Measurements from ENCODE around the gene AARS2.
"Not testable (repeated sequence)": the region's sequence is repeated elsewhere in the genome, so short reads cannot be mapped to it uniquely, and the experiment has no call there.

Gene AARS2

GRCh38 chr6:44328203-44328602 lies 15.1 kb upstream of the AARS2 start:
- DNase-seq = not testable (repeated sequence)

DNA sequence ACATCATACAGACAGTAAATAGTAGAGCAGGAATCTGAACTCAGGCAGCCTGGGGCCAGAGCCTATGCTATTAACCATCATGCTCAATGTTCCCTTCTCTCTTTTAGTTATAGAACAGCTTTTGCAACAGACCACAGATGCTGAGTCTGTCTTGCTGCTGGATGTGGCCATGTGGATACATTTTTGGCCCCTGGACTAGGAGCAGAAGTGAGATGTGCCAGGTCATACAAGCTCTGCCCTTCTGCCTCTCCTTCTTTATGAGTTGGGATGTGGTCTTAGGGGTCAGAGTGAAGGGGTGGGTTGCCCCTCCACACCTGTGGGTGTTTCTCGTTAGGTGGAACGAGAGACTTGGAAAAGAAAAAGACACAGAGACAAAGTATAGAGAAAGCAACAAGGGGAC lies 14.6 kb upstream of the AARS2 start:
- DNase-seq = no peak

GRCh38 chr6:44327096-44327495 lies 13.9 kb upstream of the AARS2 start:
- no peak for DNase-seq

GRCh38 chr6:44321210-44321609 lies 8.1 kb upstream of the AARS2 start:
- DNase-seq = no peak

- not testable (repeated sequence) for DNase-seq
Observed at GRCh38 chr6:44317136-44317631, 4.0 kb upstream of the AARS2 start.

- no peak for DNase-seq
Observed at GRCh38 chr6:44316481-44316880, 3.3 kb upstream of the AARS2 start.

DNA sequence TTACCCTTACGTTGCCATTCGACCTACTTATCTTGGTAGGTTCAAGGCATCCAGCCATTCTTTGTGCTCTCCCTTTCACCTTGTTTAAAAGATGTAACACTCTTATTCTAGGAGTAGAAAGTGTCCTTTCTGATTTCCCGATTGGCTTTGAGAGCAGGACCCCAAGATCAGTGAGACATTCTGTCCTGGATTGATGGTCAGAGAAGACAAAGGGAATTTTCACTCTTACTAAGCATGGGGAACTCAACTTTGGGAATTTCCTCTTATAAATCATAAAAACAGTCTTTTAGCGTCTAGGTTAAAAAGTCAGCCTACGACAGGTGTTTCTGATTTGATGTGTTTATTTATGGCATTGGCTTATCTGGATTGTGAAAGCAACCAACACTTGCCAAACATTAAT lies 2.8 kb upstream of the AARS2 start:
- no peak for DNase-seq

GRCh38 chr6:44315516-44315915 lies 2.4 kb upstream of the AARS2 start:
- DNase-seq = no peak

DNA sequence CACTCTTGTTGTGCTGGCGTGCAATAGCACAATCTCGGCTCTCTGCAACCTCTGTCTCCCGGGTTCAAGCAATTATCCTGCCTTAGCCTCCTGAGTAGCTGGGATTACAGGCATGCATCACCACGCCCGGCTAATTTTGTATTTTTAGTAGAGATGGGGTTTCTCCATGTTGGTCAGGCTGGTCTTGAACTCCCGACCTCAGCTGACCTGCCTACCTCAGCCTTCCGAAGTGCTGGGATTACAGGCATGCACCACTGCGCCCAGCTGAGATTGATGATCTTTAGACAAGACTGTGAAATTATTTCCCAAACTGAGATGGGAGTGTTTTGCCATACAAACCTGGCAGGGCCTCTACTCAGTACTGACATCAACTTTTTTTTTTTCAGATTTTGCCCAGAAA lies 1.5 kb upstream of the AARS2 start:
- DNase-seq = not testable (repeated sequence)

DNA sequence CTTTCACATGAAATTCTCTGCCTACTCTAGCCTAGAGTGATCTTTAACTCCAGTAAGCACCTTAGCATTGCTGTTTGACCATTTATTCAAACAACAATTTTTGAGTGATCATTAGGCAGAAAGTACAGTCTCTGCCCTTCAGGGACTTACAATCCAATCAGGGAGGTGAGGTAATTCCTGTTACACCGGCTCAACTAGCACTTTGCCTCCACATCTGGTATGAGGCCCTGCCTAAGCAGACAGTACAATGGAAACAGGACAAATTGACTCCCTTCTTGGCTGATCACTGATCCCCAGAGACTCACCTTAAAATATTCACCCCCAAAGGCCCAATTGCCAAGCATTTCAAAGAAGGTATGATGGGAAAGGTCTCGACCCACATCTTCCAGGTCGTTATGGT lies 1.4 kb downstream of the AARS2 start:
- DNase-seq = no peak

DNA sequence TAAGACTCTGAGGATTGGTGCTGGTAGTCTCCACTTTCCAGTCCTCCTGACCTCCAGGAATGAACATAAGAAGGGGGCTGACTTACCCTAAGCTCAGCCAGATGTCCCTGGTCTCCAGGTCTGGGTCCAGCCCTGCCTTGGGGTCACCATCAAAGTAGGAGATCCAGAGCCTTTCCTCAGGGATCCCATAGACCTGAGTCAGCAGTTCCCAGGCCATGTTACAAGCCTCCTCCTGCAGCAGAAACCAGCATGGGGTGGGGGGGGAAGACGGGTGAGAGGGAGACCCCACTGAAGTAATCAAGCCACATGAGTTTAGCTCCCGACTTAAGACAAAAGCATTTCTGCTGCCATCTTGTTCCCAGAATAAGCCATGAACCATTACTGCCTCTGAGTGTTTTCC lies 1.8 kb downstream of the AARS2 start:
- DNase-seq = no peak

- DNase-seq = no peak
Observed at GRCh38 chr6:44310241-44310640, 2.9 kb downstream of the AARS2 start.

- DNase-seq = no peak
Observed at GRCh38 chr6:44309631-44310030, 3.5 kb downstream of the AARS2 start.

DNA sequence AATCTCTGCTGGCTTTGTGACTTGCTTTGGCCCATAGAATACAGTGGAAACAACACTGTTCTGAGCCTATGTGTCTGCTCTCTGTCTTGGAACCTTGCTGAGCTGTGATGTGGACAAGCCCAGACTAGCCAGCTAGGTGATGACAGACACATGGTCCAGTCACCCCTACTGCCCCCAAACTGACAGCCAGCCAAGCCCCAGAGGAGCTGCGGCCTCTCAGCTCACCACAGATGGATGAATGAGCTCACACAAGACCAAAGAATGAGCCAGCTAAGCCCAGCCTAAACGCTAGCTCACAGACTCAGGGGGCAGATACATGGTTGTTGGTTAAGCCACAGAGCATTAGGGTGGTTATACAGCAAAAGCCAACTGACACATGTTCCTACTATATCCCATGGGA lies 4.1 kb downstream of the AARS2 start:
- peak; percentile 35 for DNase-seq

DNA sequence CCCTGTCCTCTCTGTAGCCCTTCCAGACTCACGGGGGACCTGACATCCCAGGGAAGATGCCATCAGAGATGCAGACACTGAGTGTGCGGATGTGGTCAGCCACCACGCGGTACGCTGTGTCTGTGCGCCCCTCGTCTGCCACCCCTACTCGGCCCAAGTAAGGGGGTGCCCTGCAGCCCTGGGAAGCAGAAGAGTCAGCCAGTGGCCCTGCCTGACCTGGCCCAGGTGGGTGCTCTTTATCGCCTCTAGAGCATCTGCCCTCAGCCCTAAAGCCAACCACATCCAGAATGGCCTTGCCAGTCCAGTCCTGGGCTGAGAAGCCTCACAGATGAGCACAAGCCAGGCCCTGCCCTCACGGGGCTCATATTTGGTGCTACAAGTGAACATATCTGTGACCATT lies 5.9 kb downstream of the AARS2 start:
- no peak for DNase-seq

DNA sequence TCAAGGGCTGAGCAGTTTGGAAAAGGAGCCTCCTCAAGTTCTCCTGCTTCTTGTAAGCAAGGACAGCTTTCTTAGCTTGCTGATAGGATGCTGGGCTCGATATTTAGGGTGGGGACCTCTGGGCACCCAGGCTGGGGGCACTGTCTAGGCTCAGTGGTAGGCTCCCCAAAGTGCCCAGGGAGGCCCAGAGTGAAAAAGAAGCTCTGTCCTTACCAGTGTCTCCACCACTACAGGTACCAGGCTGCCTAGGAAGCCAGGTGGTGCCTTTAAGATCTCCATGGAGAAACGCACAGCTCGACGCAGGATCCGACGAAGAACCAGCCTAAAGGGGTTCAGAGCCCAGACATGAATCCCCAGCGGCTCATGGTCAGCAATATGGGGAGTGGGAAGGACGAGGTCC lies 6.4 kb downstream of the AARS2 start:
- DNase-seq = no peak

- no peak for DNase-seq
Observed at GRCh38 chr6:44305200-44305725, 7.9 kb downstream of the AARS2 start.

DNA sequence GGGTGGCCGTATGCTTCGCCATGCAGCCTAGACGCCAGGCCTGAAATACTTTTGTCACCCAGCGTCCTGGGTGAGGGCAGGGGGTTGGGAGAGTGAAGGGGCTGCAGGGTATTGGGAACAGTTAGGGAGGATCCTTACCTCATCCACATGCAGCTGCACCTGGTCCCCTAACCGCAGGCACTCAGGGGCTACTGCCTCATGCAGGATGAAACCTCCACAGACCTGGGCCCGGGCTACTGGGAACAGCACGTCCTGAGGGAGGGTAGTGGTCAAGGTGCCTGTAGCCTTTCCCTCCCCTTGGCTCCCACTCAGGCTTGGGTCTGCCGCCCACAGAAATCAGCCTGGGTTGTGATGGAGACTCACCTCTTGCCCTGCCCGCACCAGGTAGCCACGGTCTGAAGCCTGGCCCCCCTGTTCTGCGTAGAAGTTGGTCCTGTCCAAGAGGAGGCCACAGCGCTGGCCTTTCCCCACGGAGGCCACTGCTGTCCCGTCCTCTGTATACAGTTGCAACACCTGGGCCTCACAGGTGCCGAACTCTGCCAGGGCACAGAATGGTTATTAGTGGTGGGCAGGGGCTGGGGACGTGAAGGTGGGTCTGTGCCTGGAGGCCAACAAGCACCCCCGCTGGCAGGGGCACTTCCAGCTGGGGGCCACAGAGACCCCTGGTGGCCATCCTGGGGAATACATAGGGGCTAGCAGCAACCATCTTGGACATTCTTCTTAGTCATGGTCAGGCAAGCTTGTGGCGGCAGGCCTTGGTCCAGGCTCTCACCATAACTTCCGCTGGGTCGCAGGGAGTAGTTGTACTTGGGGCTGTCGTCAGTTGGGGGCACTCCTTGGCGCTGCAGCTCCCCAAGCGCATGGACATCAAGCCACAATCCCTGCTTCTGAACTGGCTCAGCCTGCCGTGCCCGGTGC lies 8.6 kb downstream of the AARS2 start:
- DNase-seq = peak; percentile 33

DNA sequence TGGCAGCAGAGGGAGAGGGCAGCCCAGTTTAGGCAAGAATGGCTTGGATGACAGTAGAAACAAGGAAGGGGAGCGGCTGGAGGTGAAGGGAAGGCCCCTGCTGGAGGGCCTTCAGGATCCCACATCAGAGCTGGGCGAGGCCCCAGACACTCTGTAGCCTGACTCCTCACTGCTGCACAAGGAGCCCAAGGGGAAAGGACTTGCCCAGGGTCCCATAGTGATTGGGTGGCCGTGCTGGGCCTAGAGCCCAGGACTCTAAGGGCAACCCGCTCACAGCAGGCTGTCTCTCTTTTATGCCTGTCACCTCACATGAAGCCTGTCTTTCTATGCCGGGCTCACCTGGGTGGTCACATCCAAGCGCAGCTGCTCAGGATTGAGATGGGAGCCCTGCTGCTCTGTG lies 9.3 kb downstream of the AARS2 start:
- DNase-seq = no peak

DNA sequence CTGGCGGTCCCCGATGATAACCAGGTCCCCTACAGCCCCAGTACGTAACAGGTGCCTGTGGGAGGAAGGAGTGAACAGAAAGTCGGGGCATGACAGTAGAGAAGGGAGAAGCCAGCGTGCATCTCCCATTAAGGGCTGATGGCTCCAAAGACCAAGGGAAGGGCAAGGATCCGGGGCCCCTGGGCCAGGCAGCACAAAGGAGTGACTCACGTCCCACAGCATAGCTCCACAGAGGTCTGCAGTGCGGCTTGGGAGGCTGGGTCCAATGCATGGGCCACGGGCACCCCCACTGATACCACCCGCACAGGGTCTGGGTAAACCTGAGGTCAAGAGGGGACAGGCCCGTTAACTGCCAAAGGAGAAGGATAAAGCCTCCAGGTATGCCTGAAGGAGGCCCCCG lies 10.3 kb downstream of the AARS2 start:
- no peak for DNase-seq

DNA sequence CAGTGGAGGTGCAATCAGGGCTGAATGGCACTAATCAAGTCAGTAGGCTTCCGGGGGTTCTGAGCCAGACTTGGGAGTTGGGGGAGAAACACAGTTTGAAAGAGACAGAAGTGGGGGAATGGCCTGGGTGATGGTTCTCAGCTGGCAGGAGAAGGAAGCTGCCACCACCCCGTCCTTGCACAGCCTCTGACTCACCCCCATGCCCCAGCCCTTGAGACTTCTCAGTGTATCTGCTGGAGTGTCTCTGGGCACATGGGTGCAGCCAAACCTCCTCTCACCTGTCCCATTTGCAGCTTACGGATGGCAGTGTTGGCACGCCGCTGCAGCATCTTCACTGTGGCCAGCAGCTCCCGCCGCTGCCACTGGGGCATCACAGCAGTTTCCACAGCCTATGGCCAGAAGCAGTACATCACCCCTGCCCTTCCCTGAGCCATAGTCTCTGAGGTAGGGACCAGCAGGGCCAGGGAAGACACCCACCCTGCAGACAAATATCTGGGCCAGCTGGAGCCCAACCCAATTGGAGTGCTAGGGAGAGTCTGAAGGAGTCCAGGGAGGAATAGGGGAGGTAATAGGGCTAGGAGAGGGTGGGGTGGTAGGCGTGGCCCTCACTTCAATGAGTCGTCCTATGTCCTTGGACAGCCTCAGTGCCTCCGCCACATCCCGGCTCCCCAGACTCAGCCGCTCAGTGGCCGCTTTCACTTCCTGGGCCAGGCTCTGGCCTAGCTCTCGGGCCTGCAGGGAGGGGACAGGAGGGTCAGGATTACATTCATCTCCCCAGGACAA lies 11.2 kb downstream of the AARS2 start:
- no peak for DNase-seq

DNA sequence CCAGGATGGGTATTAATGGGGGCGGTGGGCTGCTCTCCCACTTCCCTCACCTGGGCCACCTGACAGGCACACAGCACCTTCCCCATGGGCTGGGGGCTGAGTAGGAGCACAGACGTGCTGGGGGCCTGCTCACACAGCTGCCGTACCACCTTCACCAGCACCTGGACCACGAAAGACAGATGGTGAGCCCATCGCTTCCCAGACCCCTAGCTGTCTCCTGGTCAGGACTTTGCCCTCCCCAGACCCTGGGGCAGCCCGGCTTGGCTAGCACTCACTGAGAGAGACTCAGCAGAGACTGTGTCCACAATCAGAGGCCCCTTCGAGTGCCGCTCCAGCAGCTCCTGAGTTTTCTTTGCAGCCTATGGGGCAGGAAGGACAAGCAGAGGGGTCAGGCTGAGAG lies 12.0 kb downstream of the AARS2 start:
- DNase-seq = no peak

GRCh38 chr6:44300292-44300823 lies 12.8 kb downstream of the AARS2 start:
- no peak for DNase-seq

DNA sequence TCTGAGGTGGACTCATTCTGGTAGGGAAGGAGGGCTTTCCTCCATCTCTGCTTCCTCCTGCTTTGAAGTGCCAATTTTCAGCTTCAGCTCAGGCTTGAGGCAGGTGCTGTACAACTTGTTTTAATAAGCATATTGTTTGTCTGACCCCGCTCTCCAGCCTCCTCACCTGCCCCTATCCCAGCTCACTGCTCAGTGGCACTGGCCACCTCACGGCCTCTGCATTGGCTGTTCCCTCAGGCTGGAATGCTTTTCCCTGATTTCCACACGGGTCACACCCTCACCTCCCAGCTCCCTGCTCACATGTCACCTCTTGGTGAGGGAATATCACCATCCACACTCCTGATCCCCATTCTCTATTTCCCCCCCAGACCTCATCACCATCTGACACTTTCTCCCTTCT lies 14.3 kb downstream of the AARS2 start:
- DNase-seq = no peak

All from fibroblast of upper back skin (primary cell).